ENCODE results near the gene DDX25. TPM values are rescaled to one million over a fixed set of nuclear protein-coding genes. Genes with fewer than 3 reads are reported as not detected.

Gene DDX25
- total and polyA plus RNA-seq, 2 experiments from 2014 or later = 0.80 to 0.87 TPM

GRCh38 chr11:125926682-125927081, 22.4 kb downstream of the DDX25 start:
- Histone ChIP-seq H3K27ac (no peak overlapping the region), H3K4me1 (ENCODE audit: insufficient read depth) (peaks cover 20% of the 10 kb centered on the region), H3K36me3 (replicated peaks; ENCODE audit: insufficient read depth, low read depth) (no peaks in the 10 kb centered on the region), H3K27me3 (no peaks in the 10 kb centered on the region), H3K4me2 (no peak overlapping the region), H3K9me3 (ENCODE audit: low read depth) (no peaks in the 10 kb centered on the region), H3K79me2 (no peaks in the 10 kb centered on the region), H2AFZ (no peak overlapping the region), H4K20me1 (ENCODE audit: insufficient read depth, poor library complexity, severe bottlenecking) (no peaks in the 10 kb centered on the region), H3K4me3 (no peak overlapping the region), H3K9me2 (replicated peaks; ENCODE audit: insufficient read depth) (no peaks in the 10 kb centered on the region)
- TF ChIP-seq, protein P1, sequence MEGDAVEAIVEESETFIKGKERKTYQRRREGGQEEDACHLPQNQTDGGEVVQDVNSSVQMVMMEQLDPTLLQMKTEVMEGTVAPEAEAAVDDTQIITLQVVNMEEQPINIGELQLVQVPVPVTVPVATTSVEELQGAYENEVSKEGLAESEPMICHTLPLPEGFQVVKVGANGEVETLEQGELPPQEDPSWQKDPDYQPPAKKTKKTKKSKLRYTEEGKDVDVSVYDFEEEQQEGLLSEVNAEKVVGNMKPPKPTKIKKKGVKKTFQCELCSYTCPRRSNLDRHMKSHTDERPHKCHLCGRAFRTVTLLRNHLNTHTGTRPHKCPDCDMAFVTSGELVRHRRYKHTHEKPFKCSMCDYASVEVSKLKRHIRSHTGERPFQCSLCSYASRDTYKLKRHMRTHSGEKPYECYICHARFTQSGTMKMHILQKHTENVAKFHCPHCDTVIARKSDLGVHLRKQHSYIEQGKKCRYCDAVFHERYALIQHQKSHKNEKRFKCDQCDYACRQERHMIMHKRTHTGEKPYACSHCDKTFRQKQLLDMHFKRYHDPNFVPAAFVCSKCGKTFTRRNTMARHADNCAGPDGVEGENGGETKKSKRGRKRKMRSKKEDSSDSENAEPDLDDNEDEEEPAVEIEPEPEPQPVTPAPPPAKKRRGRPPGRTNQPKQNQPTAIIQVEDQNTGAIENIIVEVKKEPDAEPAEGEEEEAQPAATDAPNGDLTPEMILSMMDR (IDR thresholded peaks at IDR 0.05; ENCODE audit: poor library complexity) = no peak
- WGBS (ENCODE audit: low lambda C conversion rate, missing lambda C conversion rate) = 93% methylated on average over 12 of the region's 12 CpGs
- no peak for DNase-seq (ENCODE audit: low spot score)

DNA sequence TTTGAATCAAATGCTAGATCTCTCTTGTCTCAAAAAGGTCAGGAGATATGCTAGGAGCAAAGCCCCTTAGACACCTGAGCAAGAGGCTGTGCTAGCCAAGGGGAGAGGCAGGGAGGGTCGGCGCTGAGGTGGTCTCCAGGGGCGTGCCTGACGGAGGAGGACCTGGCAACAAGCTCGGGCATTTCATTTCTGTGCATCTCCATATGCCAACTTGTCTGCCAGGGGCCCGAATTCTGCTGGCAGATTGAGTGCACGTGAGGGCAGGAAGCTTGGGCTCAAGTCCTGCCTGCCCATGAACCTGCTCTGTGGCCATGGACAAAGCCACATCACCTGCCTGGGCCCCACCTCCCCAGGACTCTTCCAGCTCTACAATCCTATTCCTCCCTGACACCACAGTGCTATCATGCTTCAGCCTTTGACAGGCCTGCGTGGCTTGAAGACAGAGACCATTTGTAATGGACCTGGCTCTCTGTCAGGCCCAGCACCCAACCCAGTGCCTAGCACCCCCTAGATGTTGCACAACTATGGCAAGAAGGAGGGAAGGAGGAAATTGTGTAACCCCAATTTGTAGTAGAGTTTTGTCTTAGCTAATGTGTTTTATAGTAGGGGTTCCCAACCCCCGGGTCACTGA, 25.3 kb downstream of the DDX25 start:
- Histone ChIP-seq H4K20me1 (ENCODE audit: insufficient read depth, poor library complexity, severe bottlenecking) (no peaks in the 10 kb centered on the region), H3K79me2 (no peaks in the 10 kb centered on the region), H3K27ac (no peak overlapping the region), H2AFZ (no peak overlapping the region), H3K9me2 (replicated peaks; ENCODE audit: insufficient read depth) (no peaks in the 10 kb centered on the region), H3K4me1 (ENCODE audit: insufficient read depth) (peaks cover 19% of the 10 kb centered on the region), H3K36me3 (replicated peaks; ENCODE audit: insufficient read depth, low read depth) (no peaks in the 10 kb centered on the region), H3K4me2 (no peak overlapping the region), H3K9me3 (ENCODE audit: low read depth) (no peaks in the 10 kb centered on the region), H3K4me3 (no peak overlapping the region), H3K27me3 (no peaks in the 10 kb centered on the region)
- 91% methylated on average over 9 of the region's 9 CpGs for whole genome bisulfite sequencing (ENCODE audit: low lambda C conversion rate, missing lambda C conversion rate)
- no peak for DNase-seq (ENCODE audit: low spot score)
- TF ChIP-seq EZH2phosphoT487 (IDR thresholded peaks at IDR 0.05; ENCODE audit: low read depth, severe bottlenecking, unreplicated experiment) (no peak), EZH2 (IDR thresholded peaks at IDR 0.05; ENCODE audit: borderline replicate concordance) (no peak)
- TF ChIP-seq, protein P1 (IDR thresholded peaks at IDR 0.05; ENCODE audit: poor library complexity) = no peak

DNA sequence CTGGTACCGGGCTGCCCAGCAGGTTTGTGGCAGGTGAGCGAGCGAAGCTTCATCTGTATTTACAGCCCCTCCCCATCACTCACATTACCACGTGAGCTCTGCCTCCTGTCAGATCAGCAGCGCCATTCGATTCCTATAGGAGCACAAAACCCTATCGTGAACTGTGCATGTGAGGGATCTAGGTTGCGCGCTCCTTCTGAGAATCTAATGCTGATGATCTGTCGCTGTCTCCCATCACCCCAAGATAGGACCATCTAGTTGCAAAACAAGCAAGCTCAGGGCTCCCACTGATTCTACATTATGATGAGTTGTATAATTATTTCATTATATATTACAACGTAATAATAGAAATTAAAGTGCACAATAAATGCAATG, 25.8 kb downstream of the DDX25 start:
- no peaks in the 10 kb centered on the region for H3K36me3 ChIP-seq (replicated peaks; ENCODE audit: insufficient read depth, low read depth)
- no peaks in the 10 kb centered on the region for H4K20me1 ChIP-seq (ENCODE audit: insufficient read depth, poor library complexity, severe bottlenecking)
- no peaks in the 10 kb centered on the region for H3K79me2 ChIP-seq
- peaks cover 14% of the 10 kb centered on the region for H3K4me1 ChIP-seq (ENCODE audit: insufficient read depth)
- no peak overlapping the region for H3K4me3 ChIP-seq
- H3K9me2 ChIP-seq (replicated peaks; ENCODE audit: insufficient read depth) = no peaks in the 10 kb centered on the region
- no peak overlapping the region for H3K4me2 ChIP-seq
- TF ChIP-seq EZH2phosphoT487 (IDR thresholded peaks at IDR 0.05; ENCODE audit: low read depth, severe bottlenecking, unreplicated experiment) = no peak
- TF ChIP-seq EZH2 (IDR thresholded peaks at IDR 0.05; ENCODE audit: borderline replicate concordance) = no peak
- TF ChIP-seq, protein P1 (IDR thresholded peaks at IDR 0.05; ENCODE audit: poor library complexity) = no peak
- no peak overlapping the region for H3K27ac ChIP-seq
- H3K27me3 ChIP-seq = no peaks in the 10 kb centered on the region
- 89% methylated on average over 11 of the region's 11 CpGs for WGBS (ENCODE audit: low lambda C conversion rate, missing lambda C conversion rate)
- no peak for DNase-seq (ENCODE audit: low spot score)
- H2AFZ ChIP-seq = no peak overlapping the region
- H3K9me3 ChIP-seq (ENCODE audit: low read depth) = no peaks in the 10 kb centered on the region

- no peak for DNase-seq (ENCODE audit: low spot score)
- Histone ChIP-seq H3K27me3 (no peaks in the 10 kb centered on the region), H3K9me3 (ENCODE audit: low read depth) (no peaks in the 10 kb centered on the region), H3K4me3 (no peak overlapping the region), H2AFZ (no peak overlapping the region), H3K79me2 (no peaks in the 10 kb centered on the region), H4K20me1 (ENCODE audit: insufficient read depth, poor library complexity, severe bottlenecking) (no peaks in the 10 kb centered on the region), H3K36me3 (replicated peaks; ENCODE audit: insufficient read depth, low read depth) (no peaks in the 10 kb centered on the region), H3K4me2 (no peak overlapping the region), H3K27ac (no peak overlapping the region), H3K9me2 (replicated peaks; ENCODE audit: insufficient read depth) (no peaks in the 10 kb centered on the region), H3K4me1 (ENCODE audit: insufficient read depth) (peaks cover 6% of the 10 kb centered on the region)
- TF ChIP-seq EZH2 (IDR thresholded peaks at IDR 0.05; ENCODE audit: borderline replicate concordance) (no peak), EZH2phosphoT487 (IDR thresholded peaks at IDR 0.05; ENCODE audit: low read depth, severe bottlenecking, unreplicated experiment) (no peak)
- TF ChIP-seq, protein P1 (IDR thresholded peaks at IDR 0.05; ENCODE audit: poor library complexity) = no peak
- WGBS (ENCODE audit: low lambda C conversion rate, missing lambda C conversion rate) = 73% methylated on average over 3 of the region's 3 CpGs
These were observed 26.8 kb downstream of the DDX25 start for GRCh38 chr11:125931116-125931515.

Data from hepatocyte (in vitro differentiated cells).